Dedifferentiated amniotic fluid mesenchymal stem cell (primary cell): ENCODE data around the gene ULK2.

Experiments
- DNase-seq: peaks from one replicate; pipeline ENCODE4 v3.0.0-alpha.2; 2016; ENCODE audit errors: extremely low spot score

Gene ULK2

DNA sequence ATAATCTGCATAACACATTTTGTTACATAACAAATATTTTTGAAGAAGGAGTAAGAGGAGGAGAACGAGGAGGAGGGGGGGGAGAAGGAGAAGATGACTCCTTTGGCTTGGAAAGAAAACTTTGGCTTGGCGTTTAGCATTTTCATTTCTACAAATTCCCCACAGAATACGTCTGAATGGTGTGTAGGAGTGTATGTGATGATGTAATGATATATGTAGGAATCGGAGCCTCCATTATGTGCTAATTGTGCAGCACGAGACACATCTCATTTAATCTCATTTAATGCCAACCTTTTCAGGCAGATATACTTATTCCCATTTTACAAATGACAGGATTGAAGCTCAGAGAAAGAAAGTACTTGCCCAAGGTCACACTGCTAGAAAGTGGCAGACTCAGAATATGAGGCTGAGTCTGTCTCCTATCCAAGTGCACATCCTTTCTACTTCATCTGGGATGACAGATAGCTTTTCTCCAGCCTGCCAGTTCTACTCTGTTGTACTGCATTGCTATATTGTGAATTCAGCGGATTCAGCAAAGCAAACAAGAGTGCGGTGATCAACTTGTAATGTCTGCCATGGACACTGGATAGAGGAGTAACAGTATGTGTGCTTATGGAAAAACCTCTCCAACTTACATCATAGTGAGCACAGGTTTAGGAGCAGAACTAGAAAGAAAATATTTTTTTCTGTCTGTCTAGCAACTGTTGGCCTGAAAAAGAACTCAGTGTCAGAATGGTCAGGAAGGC, 140.9 kb downstream of the ULK2 start:
- DNase-seq: no peak

DNA sequence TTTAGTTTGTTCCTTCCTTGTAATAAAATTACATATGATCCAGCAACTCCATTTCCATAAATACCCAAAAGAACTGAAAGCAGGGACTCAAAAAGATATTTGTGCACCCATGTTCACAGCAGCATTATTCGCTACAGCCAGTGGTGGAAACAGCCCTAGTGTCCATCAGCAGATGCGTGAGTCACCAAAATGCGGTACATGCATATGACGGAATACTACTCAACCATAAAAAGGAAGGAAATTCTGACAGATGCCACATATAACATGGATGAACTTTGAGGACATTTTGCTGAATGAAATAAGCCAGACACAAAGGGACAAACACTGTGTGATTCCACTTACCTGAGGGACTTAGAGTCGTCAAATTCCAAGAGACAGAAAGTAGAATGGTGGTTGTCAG, 142.2 kb downstream of the ULK2 start:
- DNase-seq: no peak

GRCh38 chr17:19724501-19725420, 143.0 kb downstream of the ULK2 start:
- no peak for DNase-seq

- DNase-seq: no peak
Measured at GRCh38 chr17:19723964-19724363, 143.8 kb downstream of the ULK2 start.
